ENCODE results near the gene KCTD3. TPM values are rescaled to one million over a fixed set of nuclear protein-coding genes. Genes with fewer than 3 reads are reported as not detected.

KCTD3 gene
- total RNA-seq, 1 experiment from 2014 or later, result 53.6 TPM

- TF ChIP-seq EZH2 (IDR thresholded peaks at IDR 0.05; ENCODE audit: low read depth), result no peak
- TF ChIP-seq CTCF (conservative IDR thresholded peaks at IDR 0.05), result no peak
- BruUV-seq (replicated peaks), result no TSS peak
- Histone ChIP-seq H3K27me3 (ENCODE audit: insufficient read depth, low read depth) (no peaks in the 10 kb centered on the region), H2AFZ (no peak overlapping the region), H3K4me3 (no peak overlapping the region), H3K79me2 (ENCODE audit: low read depth) (no peaks in the 10 kb centered on the region), H3K9me3 (ENCODE audit: insufficient read depth, low read depth) (no peaks in the 10 kb centered on the region), H3K4me2 (no peak overlapping the region), H3K27ac (no peak overlapping the region), H3F3A (ENCODE audit: insufficient read depth, low read depth) (no peaks in the 10 kb centered on the region), H4K20me1 (ENCODE audit: insufficient read depth) (no peaks in the 10 kb centered on the region), H3K4me1 (replicated peaks; ENCODE audit: insufficient read depth) (no peaks in the 10 kb centered on the region; the same call in 1 of the 2 replicates), H3K36me3 (ENCODE audit: low read depth) (no peaks in the 10 kb centered on the region), H3K9me2 (ENCODE audit: insufficient read depth) (no peaks in the 10 kb centered on the region)
- POLR2A ChIA-PET (ENCODE audit: unreplicated experiment), result no interaction called here
- intact Hi-C loops (cut with micrococcal nuclease; ENCODE audit: unreplicated experiment), result no loop called here
- DNase-seq, result no peak
- CTCF ChIA-PET, result no interaction called here
These were observed 69.3 kb downstream of the KCTD3 start for GRCh38 chr1:215636258-215636965.

- Histone ChIP-seq H3K4me3 (no peak overlapping the region), H4K20me1 (ENCODE audit: insufficient read depth) (no peaks in the 10 kb centered on the region), H3K27me3 (ENCODE audit: insufficient read depth, low read depth) (no peaks in the 10 kb centered on the region), H3K4me2 (no peak overlapping the region), H3K4me1 (replicated peaks; ENCODE audit: insufficient read depth) (no peaks in the 10 kb centered on the region; the same call in 1 of the 2 replicates), H3K79me2 (ENCODE audit: low read depth) (no peaks in the 10 kb centered on the region), H3F3A (ENCODE audit: insufficient read depth, low read depth) (no peaks in the 10 kb centered on the region), H2AFZ (no peak overlapping the region), H3K27ac (no peak overlapping the region), H3K9me2 (ENCODE audit: insufficient read depth) (no peaks in the 10 kb centered on the region), H3K9me3 (ENCODE audit: insufficient read depth, low read depth) (no peaks in the 10 kb centered on the region), H3K36me3 (ENCODE audit: low read depth) (no peaks in the 10 kb centered on the region)
- POLR2A ChIA-PET (ENCODE audit: unreplicated experiment), result no interaction called here
- BruUV-seq (replicated peaks), result no TSS peak
- TF ChIP-seq CTCF (conservative IDR thresholded peaks at IDR 0.05) (no peak), EZH2 (IDR thresholded peaks at IDR 0.05; ENCODE audit: low read depth) (no peak)
- CTCF ChIA-PET, result no interaction called here
- no peak for DNase-seq
- intact Hi-C loops (cut with micrococcal nuclease; ENCODE audit: unreplicated experiment), result no loop called here
These were observed 70.0 kb downstream of the KCTD3 start for GRCh38 chr1:215637041-215637573.

- Histone ChIP-seq H4K20me1 (ENCODE audit: insufficient read depth) (no peaks in the 10 kb centered on the region), H3K4me2 (no peak overlapping the region), H3K4me1 (replicated peaks; ENCODE audit: insufficient read depth) (no peaks in the 10 kb centered on the region), H3K36me3 (ENCODE audit: low read depth) (no peaks in the 10 kb centered on the region), H2AFZ (no peak overlapping the region), H3K4me3 (no peak overlapping the region), H3K79me2 (ENCODE audit: low read depth) (no peaks in the 10 kb centered on the region), H3K27ac (no peak overlapping the region), H3F3A (ENCODE audit: insufficient read depth, low read depth) (no peaks in the 10 kb centered on the region), H3K27me3 (ENCODE audit: insufficient read depth, low read depth) (no peaks in the 10 kb centered on the region), H3K9me2 (ENCODE audit: insufficient read depth) (no peaks in the 10 kb centered on the region), H3K9me3 (ENCODE audit: insufficient read depth, low read depth) (no peaks in the 10 kb centered on the region)
- ChIA-PET POLR2A (ENCODE audit: unreplicated experiment) (no interaction called here), CTCF (no interaction called here)
- no peak for DNase-seq
- BruUV-seq (replicated peaks), result no TSS peak
- intact Hi-C loops (cut with micrococcal nuclease; ENCODE audit: unreplicated experiment), result no loop called here
- no peak for TF ChIP-seq EZH2 (IDR thresholded peaks at IDR 0.05; ENCODE audit: low read depth)
- TF ChIP-seq CTCF (conservative IDR thresholded peaks at IDR 0.05), result no peak
These were observed 73.5 kb downstream of the KCTD3 start for GRCh38 chr1:215640429-215641148.

Measured in PC-9 (cell line).